Amygdala (tissue), 56 donors: ENCODE measurements around the gene PLEKHM1.
"Not testable (repeated sequence)": the region's sequence is repeated elsewhere in the genome, so short reads cannot be mapped to it uniquely, and the experiment has no call there.

Experiments
- DNase-seq, 56 donors: peaks; one replicate each; lab custom pipeline; 2025; lab: John Stamatoyannopoulos, UW

PLEKHM1 gene

DNA sequence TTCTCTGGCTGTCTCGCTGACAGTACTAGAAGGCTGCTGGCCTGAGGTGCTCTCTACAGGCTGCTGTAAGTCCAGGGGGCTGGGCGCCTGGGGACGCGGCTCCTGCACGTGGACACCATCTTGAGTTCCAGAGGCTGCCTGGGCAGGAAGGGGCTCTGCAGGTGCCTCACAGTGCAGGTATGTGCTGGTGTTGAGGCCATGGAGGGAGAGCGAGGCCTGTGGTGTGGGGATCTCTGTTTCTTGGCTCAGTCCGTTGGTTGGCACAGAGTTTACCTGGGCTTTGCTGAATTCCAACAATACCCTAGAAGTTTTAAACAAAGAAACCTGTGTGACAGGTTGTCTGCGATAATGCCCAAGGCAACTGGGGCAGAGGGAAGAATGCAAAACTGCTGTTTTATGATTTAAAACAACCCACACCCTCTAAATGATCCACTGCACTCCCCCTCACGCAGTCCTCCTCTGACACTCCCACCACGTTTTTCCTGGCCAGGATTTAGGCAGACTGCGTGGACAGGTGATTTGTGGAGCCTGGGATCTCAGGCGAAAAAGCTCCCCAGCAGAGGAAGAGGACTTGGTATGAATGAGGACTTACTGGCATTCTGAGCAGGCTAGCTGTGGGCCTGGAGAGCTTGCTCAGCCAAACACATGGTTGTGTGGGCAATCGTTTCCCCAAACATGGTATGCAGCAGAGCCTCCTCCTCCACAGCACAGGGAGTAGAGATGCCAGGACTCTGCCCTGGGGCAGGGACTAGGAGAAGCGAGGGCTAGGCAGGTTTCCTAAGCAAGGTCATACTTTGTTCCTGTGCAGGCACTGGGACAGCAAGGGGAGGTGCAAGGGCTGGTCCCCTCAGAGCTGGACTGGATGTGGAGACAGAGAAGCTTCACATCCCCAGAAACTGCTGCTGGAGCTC is 22.0 kb downstream of the PLEKHM1 start:
- not testable (repeated sequence) for DNase-seq

DNA sequence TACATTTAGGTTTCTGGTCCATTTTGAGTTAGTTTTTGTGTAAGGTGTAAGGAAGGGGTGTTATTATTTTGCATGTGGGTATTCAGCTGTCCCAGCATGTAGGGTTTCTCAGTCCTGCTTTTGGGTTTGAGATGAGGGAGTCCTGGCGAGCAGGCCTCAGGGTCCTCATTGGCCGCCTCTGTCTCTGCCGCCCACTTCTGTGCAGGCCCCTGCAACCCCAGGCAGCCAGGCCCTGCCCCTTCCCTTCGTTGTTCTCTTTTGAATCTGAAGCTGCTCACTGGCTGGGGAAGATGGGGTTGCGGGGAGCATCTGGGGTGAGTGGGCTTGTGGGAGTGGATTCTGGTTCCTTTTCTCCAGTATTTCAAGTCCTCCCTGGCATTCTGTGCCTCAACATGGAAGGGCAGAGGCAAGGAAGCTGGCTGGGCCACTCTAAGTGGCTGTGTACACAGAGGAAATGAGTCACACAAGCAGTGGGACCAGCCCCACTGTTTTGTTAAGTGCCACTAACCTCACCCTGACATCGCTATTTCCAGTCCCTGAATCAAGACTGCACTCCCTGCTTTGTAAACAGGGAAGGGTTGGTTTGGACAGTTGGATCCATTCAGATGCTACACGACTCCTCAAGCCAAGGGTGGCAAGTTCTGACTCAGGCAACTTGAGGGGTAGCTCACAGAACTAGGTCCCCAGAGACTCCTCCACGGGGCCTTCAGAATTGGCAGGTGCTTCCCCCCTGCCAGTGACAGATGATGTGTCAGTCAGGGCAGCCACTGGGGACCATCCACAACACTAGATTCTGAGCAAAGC is 28.8 kb downstream of the PLEKHM1 start:
- not testable (repeated sequence) for DNase-seq

DNA sequence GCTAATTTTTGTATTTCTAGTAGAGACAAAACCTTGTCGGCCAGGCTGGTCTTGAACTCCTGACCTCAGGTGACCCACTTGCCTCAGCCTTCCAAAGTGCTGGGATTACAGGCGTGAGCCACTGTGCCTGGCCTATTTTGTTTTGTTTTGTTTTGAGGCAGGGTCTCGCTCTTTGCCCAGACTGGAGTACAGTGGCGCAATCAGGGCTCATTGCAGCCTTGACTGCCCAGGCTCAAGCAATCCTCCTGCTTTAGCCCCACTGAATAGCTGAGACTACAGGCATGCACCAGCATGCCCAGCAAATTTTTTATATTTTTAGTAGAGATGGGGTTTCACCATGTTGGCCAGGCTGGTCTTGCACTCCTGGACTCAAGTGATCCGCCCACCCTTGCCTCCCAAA is 30.1 kb downstream of the PLEKHM1 start:
- DNase-seq: not testable (repeated sequence)

DNA sequence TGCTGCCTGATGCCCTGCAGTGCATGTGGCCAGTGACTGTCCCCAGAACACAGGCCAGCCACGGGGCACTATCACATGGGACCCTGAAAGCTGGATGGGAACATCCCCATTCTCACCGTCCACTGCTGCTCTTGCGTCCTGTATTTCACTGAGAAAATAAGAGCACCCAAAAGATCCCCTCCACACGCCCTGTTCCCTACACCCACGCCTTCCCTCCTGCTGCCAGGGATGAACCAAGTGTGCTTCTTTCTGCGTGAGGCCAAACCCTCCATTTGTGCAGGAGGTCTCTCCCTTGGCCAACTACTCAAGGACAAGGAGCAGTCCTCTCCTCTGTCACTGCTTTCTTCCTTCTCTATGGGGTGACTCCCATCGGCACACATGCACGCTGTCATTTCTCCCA is 36.2 kb downstream of the PLEKHM1 start:
- not testable (repeated sequence) for DNase-seq

DNA sequence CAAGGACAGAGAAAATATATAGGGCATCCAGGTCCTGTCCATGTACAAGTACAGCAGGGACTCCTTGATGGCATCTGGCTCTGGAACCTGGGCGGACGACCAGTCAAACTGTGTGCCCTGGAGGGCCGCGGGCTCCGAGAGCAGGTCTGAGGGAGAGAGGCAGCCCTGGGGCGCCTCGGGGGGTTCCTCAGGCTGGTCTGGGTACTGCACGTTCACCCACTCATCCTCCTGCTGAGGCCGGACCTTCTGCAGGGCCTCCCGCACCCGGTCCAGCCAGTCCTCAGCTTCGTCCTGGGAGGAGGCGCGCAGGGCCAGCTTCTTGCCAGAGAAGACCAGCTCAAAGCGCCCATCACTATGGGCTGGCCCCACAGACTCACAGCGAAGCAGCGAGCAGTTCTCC is 36.8 kb downstream of the PLEKHM1 start:
- DNase-seq: not testable (repeated sequence)

DNA sequence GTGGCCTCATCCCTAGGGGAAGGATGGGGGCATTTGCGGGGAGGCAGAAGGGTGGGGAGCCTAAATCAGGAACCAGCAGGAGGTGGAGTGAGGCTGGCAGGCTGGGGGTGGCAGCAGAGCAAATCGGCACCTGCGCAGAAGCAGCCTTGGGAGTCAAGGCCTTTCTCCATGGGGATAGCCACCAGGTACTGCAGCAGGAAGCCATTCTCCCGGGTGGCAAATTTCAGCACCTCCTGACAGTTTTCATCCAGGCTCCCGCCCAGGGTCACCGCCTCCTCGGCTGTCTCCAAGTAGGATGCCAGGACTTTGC is 37.3 kb downstream of the PLEKHM1 start:
- DNase-seq: not testable (repeated sequence)

- not testable (repeated sequence) for DNase-seq
These were observed 37.9 kb downstream of the PLEKHM1 start for GRCh38 chr17:45452329-45453224.

DNA sequence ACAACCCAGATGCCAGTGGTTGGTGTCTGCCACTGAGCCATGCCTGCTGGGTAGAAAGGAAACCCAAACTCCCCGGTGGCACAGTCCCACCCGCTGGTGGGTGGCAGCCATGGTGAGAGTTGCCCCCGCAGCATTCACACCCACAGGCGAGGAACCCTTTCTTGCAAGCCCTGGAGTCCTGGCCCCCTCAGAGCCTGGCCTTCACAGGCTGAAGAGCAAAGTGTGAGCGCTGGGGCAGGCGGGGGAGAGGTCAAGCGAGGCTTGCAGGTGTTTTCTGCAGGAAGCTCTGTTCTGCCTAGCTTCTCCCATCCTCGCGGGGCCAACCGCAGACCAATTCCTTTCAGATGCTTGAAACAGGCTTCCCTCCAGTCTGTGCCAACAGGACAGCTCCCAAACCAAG is 38.9 kb downstream of the PLEKHM1 start:
- not testable (repeated sequence) for DNase-seq

GRCh38 chr17:45451131-45451530 is 39.4 kb downstream of the PLEKHM1 start:
- DNase-seq: no peak

DNA sequence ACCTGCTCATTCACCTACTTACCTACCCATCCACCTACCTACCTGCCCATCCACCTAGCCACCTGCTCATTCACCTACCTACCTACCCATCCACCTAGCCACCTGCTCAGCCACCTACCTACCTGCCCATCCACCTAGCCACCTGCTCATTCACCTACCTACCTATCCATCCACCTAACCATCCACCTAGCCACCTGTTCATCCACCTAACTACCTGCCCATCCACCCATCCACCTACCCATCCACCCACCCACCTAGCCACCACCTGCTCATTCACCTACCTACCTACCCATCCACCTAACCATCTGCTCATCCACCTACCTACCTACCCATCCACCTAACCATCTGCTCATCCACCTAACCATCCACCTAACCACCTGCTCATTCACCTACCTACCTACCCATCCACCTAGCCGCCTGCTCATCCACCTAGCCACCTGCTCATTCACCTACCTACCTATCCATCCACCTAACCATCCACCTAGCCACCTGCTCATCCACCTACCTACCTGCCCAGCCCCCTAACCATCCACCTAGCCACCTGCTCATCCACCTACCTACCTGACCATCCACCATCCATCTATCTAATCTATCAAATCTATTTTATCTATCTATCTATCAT is 40.7 kb downstream of the PLEKHM1 start:
- not testable (repeated sequence) for DNase-seq

DNA sequence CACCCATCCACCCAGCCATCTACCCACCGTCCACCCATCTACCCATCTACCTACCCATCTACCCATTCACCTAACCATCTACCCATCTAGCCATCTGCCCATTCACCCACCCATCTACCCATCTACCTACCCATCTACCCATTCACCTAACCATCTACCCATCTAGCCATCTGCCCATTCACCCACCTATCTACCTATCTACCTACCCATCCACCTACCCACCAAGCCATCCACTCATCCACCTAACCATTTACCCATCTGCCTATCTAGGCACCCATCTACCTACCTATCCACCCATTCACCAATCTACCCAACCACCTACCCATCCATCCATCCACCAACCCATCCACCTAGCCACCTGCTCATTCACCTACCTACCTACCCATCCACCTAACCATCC is 41.3 kb downstream of the PLEKHM1 start:
- DNase-seq: not testable (repeated sequence)

DNA sequence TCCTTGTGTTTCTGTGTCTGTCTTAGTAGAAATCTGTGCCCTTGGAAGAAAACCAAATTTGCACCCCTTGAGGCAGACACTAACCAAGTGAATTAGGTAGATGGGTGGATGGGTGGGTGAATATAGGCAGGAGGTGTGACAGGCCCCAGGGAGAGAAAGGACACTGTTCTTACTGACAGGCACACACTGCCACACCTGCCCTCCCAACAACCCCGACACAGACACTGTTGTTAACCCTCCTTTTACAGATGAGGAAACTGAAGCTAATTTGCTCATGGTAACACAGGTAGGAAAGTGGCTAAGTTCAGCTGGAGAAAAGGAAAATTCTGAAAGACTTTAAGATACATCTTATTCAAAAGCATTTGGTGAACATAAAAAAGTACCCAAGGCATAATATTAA is 42.0 kb downstream of the PLEKHM1 start:
- not testable (repeated sequence) for DNase-seq

DNA sequence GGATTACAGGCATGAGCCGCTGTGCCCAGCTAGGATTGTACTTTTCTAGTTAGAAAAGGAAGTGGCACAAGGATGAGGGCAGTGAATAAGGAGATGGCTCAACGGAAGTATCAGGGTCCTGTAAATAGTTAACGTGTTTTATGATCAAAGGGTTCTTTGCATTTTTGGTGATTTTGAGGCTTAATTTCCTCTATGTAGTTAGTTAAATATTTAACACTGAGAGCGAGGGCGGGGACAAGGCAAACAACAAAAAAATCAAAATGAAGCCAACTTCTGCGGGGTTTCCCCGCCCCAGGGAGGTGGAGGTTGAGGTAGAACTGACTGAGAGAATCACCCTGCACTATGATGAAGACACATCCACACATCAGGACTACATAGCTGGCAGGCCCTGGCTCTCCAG is 42.5 kb downstream of the PLEKHM1 start:
- DNase-seq: not testable (repeated sequence)

DNA sequence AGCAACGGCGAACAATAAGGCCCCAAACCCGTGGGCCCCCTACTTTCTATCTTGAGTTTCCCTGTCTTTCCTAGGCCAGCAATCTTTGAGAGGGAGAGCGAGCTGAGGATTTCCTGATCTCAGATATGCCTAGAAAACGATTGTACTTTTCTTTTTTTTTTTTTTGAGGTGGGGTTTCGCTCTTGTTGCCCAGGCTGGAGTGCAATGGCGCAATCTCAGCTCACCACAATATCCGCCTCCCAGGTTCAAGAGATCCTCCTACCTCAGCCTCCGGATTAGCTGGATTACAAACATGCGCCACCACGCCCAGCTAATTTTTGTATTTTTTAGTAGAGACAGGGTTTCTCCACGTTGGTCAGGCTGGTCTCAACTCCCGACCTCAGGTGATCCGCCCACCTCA is 42.9 kb downstream of the PLEKHM1 start:
- DNase-seq: not testable (repeated sequence)

GRCh38 chr17:45446872-45447625 is 43.5 kb downstream of the PLEKHM1 start:
- not testable (repeated sequence) for DNase-seq

- not testable (repeated sequence) for DNase-seq
These were observed 44.4 kb downstream of the PLEKHM1 start for GRCh38 chr17:45445901-45446743.

DNA sequence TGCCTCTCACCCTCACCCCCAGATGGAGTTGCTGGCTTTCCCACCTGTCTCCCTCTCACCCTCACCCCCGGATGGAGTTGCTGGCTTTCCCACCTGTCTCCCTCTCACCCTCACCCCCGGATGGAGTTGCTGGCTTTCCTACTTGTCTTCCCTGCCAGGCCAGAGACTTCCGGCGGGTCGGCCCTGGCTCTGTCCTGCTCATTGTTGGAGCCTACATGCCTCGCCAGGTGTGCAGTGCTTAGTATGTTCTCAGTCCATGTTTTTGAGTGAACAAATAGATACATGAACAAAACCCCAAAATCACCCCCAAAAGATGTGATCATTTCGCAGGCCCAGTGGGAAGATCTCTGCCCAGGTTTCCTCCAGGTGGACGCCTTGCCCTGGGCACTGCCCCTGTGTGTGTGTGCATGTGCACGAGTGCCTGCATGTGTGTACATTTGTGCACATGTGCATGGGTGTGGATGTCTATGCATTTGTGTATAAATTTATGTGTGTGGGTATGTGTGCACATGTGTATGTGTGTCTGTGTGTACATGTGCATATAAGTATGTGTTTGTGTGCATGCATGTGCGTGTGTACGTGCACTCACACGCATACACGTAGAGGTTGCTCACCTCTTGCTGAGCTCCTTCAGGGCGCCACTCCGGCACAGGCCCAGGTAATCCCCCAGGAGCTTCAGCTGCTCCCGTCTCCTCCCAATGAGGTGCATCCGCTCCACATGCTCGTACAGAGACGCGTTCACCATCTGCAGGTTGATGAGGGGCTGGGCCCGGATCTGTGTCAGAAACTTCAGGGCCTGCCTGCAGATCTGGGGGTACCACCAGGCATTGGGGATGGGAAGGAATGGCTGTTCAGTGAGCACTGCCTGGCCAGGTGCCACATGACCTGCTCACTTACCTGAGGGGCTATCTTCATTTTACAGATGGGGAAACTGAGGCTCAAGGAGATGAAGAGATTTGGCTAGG is 45.4 kb downstream of the PLEKHM1 start:
- DNase-seq: not testable (repeated sequence)
